Endodermal cell (in vitro differentiated cells): ENCODE measurements around the gene RIGI. TPM values are rescaled to one million over a fixed set of nuclear protein-coding genes. Genes with fewer than 3 reads are reported as not detected.

Experiments
- DNase-seq: peaks from one replicate; pipeline ENCODE4 v3.0.0-alpha.2; 2017
- H3K27ac ChIP-seq: 2 replicates; pipeline ENCODE4 v1.5.1; 2013; ENCODE audit warnings: mild to moderate bottlenecking, low read depth, low read length, moderate library complexity
- H3K27me3 ChIP-seq: 2 replicates; pipeline ENCODE4 v1.6.1; 2013; ENCODE audit warnings: mild to moderate bottlenecking, low read length, moderate library complexity; ENCODE audit not compliant: insufficient read depth, control insufficient read depth, poor library complexity, severe bottlenecking
- H3K36me3 ChIP-seq: 2 replicates; pipeline ENCODE4 v1.7.0; 2013; ENCODE audit warnings: mild to moderate bottlenecking, low read length, moderate library complexity; ENCODE audit not compliant: control insufficient read depth, insufficient read depth
- H3K4me1 ChIP-seq: one replicate; pipeline ENCODE4 v1.7.0; 2013; ENCODE audit warnings: low read length; ENCODE audit not compliant: control insufficient read depth, insufficient read depth
- H3K4me3 ChIP-seq: 2 replicates; pipeline ENCODE4 v1.5.1; 2013; ENCODE audit warnings: mild to moderate bottlenecking, low read length, moderate library complexity
- H3K9ac ChIP-seq: 2 replicates; pipeline ENCODE4 v1.6.1; 2013; ENCODE audit warnings: mild to moderate bottlenecking, low read length, moderate library complexity; ENCODE audit not compliant: poor library complexity, severe bottlenecking; ENCODE audit errors: extremely low read depth
- H3K9me3 ChIP-seq: 2 replicates; pipeline ENCODE4 v1.6.1; 2013; ENCODE audit warnings: mild to moderate bottlenecking, low read length, moderate library complexity; ENCODE audit not compliant: control insufficient read depth
- H3K27ac Mint-ChIP-seq: 2 replicates; pipeline ENCODE4 v1.8.0; 2020; ENCODE audit warnings: mixed read lengths
- H3K27me3 Mint-ChIP-seq: 2 replicates; pipeline ENCODE4 v1.8.0; 2021; ENCODE audit warnings: mild to moderate bottlenecking, mixed read lengths; ENCODE audit not compliant: insufficient read depth
- H3K36me3 Mint-ChIP-seq: 2 replicates; pipeline ENCODE4 v1.8.0; 2020; ENCODE audit warnings: low read depth, mixed read lengths
- H3K4me1 Mint-ChIP-seq: 2 replicates; pipeline ENCODE4 v1.8.0; 2020; ENCODE audit warnings: mixed read lengths
- H3K4me3 Mint-ChIP-seq: 2 replicates; pipeline ENCODE4 v1.8.0; 2020; ENCODE audit warnings: mild to moderate bottlenecking, moderate library complexity, mixed read lengths
- H3K9me3 Mint-ChIP-seq: 2 replicates; pipeline ENCODE4 v1.8.0; 2020; ENCODE audit warnings: mild to moderate bottlenecking, mixed read lengths
- WGBS, 2 experiments: methylation state at CpG; one replicate each; pipeline versions ENCODE4 v1.1.5 to v1.1.7; 2013; ENCODE audit warnings: missing lambda C conversion rate in 2 of 2, mixed read lengths in 1 of 2; ENCODE audit not compliant: insufficient coverage in 1 of 2, insufficient read length in 1 of 2; 5-methylcytosine and 5-hydroxymethylcytosine counted together
- total RNA-seq, 2 donors: library from RNA; stranded (reverse); fragmentation: NEBNext Ultra II Directional in 1 of 2; extraction: Animal tissue kit (Norgen Biotek cat#: 25700) in 1 of 2; gene quantifications; 2 replicates in 1 of 2; 3 replicates in 1 of 2; pipeline ENCODE4 v1.2.1, GENCODE V29; 2021
- TF ChIP-seq, protein P1 (sequence below): fragments of 200-600 bp; sonication (generic); conservative IDR thresholded peaks from 2 replicates; pipeline ENCODE4 v1.5.0; 2021; ENCODE audit warnings: antibody characterized with exemption, mild to moderate bottlenecking

The RIGI gene
- total RNA-seq, 2 donors from 2014 or later = 8.3 to 12.6 TPM

DNA sequence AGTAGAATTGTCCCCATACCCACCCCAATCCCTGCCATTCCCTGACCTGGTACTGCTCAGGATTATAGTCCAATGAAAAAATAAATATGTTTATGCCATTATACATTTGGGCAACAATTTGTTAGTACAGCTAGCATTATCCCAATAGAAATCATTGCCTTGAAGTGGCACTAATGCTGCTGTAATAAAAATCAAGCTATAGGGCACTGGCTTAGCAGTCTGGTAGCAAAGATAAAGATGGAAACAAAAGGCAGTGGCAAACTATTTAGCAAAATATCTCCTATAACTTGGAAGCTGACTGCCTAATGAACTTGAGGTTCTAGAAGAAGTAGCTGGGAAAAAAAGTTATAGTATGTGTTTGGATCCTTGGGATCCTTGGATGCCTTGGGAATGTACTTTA, 28.6 kb upstream of the RIGI start:
- no peaks in the 10 kb centered on the region for H3K9me3 Mint-ChIP-seq
- H3K9ac ChIP-seq = no peak overlapping the region

DNA sequence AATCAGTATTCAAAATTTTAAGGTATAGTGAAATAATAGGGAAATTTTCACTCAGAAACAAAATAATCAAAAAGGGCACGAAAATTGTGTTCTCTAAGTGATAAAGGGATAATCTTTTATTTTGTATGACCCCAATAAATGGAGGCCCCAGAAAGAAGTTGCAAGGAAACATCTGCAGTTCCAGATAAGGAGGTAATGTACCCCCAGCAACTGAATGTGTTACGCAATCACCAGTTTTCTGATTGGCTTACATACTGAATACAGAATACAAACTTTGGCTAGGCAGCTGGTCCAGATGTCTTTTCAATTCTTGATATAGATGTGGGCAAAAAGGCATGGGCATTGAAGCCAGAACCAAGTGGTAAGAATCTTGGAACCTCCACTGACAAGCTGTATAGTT, 28.1 kb upstream of the RIGI start:
- Mint-ChIP-seq H3K4me1 (peaks cover 7% of the 10 kb centered on the region), H3K9me3 (no peaks in the 10 kb centered on the region), H3K27me3 (no peaks in the 10 kb centered on the region), H3K27ac (no peak overlapping the region), H3K4me3 (no peak overlapping the region), H3K36me3 (peaks cover 15% of the 10 kb centered on the region)
- Histone ChIP-seq H3K4me3 (no peak overlapping the region), H3K9me3 (no peaks in the 10 kb centered on the region), H3K9ac (no peak overlapping the region), H3K4me1 (no peaks in the 10 kb centered on the region), H3K27me3 (no peaks in the 10 kb centered on the region), H3K36me3 (peaks cover 16% of the 10 kb centered on the region), H3K27ac (no peak overlapping the region)
- 86 to 92% methylated on average over 1 to 2 of the region's 2 CpGs for WGBS, 2 experiments
- TF ChIP-seq, protein P1, sequence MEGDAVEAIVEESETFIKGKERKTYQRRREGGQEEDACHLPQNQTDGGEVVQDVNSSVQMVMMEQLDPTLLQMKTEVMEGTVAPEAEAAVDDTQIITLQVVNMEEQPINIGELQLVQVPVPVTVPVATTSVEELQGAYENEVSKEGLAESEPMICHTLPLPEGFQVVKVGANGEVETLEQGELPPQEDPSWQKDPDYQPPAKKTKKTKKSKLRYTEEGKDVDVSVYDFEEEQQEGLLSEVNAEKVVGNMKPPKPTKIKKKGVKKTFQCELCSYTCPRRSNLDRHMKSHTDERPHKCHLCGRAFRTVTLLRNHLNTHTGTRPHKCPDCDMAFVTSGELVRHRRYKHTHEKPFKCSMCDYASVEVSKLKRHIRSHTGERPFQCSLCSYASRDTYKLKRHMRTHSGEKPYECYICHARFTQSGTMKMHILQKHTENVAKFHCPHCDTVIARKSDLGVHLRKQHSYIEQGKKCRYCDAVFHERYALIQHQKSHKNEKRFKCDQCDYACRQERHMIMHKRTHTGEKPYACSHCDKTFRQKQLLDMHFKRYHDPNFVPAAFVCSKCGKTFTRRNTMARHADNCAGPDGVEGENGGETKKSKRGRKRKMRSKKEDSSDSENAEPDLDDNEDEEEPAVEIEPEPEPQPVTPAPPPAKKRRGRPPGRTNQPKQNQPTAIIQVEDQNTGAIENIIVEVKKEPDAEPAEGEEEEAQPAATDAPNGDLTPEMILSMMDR = no peak
- DNase-seq = no peak

More for the DNA sequence above, 28.6 kb upstream of the RIGI start:
- no peaks in the 10 kb centered on the region for H3K4me1 ChIP-seq
- TF ChIP-seq, protein P1 = no peak
- no peak overlapping the region for H3K27ac ChIP-seq
- Mint-ChIP-seq H3K27ac (no peak overlapping the region), H3K4me1 (peaks cover 7% of the 10 kb centered on the region), H3K4me3 (no peak overlapping the region), H3K36me3 (peaks cover 14% of the 10 kb centered on the region), H3K27me3 (no peaks in the 10 kb centered on the region)
- no peak overlapping the region for H3K4me3 ChIP-seq
- no peaks in the 10 kb centered on the region for H3K27me3 ChIP-seq
- no peaks in the 10 kb centered on the region for H3K9me3 ChIP-seq
- DNase-seq = no peak
- H3K36me3 ChIP-seq = peaks cover 11% of the 10 kb centered on the region

DNA sequence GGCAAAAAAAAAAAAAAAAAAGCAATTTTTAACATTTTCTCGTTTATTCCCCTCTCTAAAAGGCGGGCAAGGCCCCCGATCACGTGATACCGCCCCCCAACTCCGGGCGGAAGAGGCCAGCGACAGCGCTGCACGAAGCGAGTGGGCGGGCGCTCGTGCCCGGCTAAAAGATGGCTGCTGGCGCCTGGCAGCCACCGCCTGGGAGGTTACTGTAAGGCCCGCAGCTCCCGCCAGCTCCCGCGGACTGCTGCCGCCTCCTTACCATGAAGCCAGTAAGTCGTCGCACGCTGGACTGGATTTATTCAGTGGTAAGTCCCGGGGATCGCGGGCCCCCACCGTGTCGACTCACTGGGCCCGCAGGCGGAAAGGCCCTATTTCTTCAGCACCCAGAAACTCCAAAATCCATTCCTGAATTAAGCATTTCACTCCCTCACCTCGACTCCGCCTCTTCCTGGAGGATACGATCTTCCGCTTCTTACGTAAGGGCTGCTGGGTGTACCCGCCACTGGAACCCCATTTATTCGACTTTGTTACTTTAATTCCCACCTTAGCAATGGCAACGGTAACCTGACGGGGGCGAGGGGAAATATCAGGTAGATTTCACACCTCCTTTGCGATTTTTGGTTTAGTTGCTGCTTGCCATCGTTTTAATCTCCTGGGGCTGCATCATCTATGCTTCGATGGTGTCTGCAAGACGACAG, 26.3 kb upstream of the RIGI start, which contains the start of the genes SMIM27 and TOPORS:
TSS of gene SMIM27 (plus strand) at position 156 of the 701 bp plus-strand sequence. CDS start at position 264, 108 bp downstream.
TSS of gene TOPORS (minus strand) at position 415 of the 701 bp plus-strand sequence. CDS start at position 265, 150 bp downstream.
- Histone ChIP-seq H3K4me3 (peak within 1 kb of the TSS; percentile 91), H3K36me3 (peaks cover 26% of the 10 kb centered on the region), H3K4me1 (no peaks in the 10 kb centered on the region), H3K9me3 (peaks cover 5% of the 10 kb centered on the region), H3K9ac (peak within 1 kb of the TSS; percentile 89), H3K27me3 (no peaks in the 10 kb centered on the region), H3K27ac (peak within 1 kb of the TSS; percentile 92)
- Mint-ChIP-seq H3K27me3 (no peaks in the 10 kb centered on the region), H3K4me3 (peak within 1 kb of the TSS; percentile 91), H3K36me3 (peaks cover 25% of the 10 kb centered on the region), H3K9me3 (no peaks in the 10 kb centered on the region), H3K4me1 (peaks cover 7% of the 10 kb centered on the region), H3K27ac (peak within 1 kb of the TSS; percentile 97)
- DNase-seq = peak; percentile 94
- WGBS, 2 experiments = 1 to 2% methylated on average over 33 to 46 of the region's 46 CpGs
- TF ChIP-seq, protein P1 = no peak
